Measurements from ENCODE around the gene PDE9A. TPM values are rescaled to one million over a fixed set of nuclear protein-coding genes. Genes with fewer than 3 reads are reported as not detected.

Gene PDE9A
- polyA plus RNA-seq, 2 of the 4 experiments (the other 2 are of a cell fraction): 1.3 to 3.1 TPM

DNA sequence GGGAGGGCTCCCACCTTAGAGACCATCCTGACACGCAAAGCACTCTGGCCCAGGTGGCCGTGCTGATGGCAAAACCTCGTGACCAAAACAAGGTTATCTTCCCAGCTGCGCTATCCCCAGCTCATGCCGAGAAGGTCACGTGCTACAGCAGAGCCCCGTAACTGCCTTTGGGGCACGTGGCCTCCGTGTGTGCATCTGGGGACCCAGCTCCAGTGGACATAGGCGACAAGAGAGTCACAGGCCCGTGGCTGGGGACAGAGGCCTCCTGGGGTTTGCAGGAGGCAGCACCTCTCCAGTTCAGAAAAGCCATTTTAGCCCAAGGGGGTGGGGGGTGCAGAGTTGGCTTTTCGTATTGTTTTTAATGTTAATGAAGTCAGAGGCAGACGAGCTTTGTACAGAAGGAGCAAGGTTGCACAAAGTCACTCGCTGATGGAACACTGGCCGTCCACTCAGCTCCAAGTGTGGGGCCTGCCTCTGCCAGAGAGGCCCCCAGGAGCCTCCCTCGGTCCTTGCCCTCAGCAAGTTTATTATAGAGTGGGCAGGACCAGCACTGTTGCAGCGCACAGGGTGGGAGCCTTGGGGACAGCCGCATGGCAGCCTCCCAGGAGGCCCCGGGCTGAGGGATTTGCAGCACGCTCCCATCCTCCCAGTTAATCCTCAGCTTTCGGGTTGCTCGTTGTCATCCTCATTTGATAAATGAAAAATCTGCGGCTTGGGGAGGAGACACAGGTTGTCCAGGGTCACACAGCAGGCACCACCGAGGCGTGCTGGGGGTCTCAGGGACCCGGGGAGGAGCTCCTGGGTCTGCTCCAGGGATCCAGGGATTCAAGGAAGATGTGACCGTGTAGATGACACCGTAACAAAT is 8.0 kb upstream of the PDE9A start (continued):
- no peak for TF ChIP-seq PHF8 (IDR thresholded peaks at IDR 0.05; ENCODE audit: borderline replicate concordance, low read depth)

DNA sequence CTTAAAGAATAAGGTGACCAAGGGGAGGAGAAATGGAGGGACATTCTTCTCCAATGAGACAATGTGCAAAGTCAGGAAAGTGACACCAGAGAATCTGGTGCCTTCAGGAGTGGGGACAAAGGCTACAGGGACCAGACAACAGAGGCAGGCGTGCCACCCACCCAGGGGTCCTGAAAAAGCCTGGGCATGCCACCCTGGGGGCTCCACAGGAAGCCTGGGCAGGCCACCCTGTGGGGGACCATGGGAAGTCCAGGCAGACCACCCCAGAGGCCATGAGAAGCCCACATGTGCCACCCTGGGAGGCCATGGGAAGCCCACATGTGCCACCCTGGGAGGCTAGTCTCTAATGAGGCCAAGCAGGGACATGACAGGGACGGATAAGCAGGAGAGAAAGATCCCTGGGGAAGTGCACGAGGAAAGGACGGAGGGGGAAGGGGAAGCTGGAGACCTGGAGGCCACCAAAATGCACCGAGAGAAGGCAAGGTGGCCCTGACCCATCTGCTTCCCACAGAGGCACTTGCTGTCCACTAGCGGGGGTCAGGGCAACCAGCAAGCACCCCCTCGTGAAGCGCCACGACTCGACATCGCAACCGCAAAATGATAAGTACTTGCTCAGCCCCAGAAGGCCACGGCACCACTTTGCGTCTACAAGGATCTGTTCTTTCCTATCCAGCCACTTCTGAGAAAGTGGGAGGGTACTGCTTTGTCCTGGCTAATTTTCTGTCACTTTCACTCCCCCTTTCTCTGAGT is 7.2 kb upstream of the PDE9A start:
- TF ChIP-seq SREBF2 (IDR thresholded peaks at IDR 0.05): no peak
- no peak for TF ChIP-seq RCOR1 (IDR thresholded peaks at IDR 0.05; ENCODE audit: low read depth, low read length)
- TF ChIP-seq BHLHE40 (IDR thresholded peaks at IDR 0.05; ENCODE audit: low read depth, low read length): no peak
- no peak for TF ChIP-seq EHF (CRISPR knock-in tag; IDR thresholded peaks at IDR 0.05)
- no peak for TF ChIP-seq HOXB5 (CRISPR knock-in tag; IDR thresholded peaks at IDR 0.05)
- TF ChIP-seq GATA3 (IDR thresholded peaks at IDR 0.05; ENCODE audit: borderline replicate concordance): no peak
- no peak for TF ChIP-seq MAFK (IDR thresholded peaks at IDR 0.05; ENCODE audit: partially characterized antibody)
- TF ChIP-seq RAD21 (conservative IDR thresholded peaks at IDR 0.05 in 1 of 2, IDR thresholded peaks at IDR 0.05 in 1 of 2): no peak
- TF ChIP-seq MYC (IDR thresholded peaks at IDR 0.05; ENCODE audit: borderline replicate concordance, low read length): no peak
- TF ChIP-seq HDAC2 (IDR thresholded peaks at IDR 0.05): no peak
- TF ChIP-seq HOXB13 (CRISPR knock-in tag; IDR thresholded peaks at IDR 0.05; ENCODE audit: low read depth): no peak
- no peak for TF ChIP-seq NFE2L2 (conservative IDR thresholded peaks at IDR 0.05; ENCODE audit: low read length)
- TF ChIP-seq, protein P1, sequence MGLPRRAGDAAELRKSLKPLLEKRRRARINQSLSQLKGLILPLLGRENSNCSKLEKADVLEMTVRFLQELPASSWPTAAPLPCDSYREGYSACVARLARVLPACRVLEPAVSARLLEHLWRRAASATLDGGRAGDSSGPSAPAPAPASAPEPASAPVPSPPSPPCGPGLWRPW (IDR thresholded peaks at IDR 0.05): no peak
- H3K4me3 ChIP-seq: no peak overlapping the region
- CTCF ChIA-PET: interaction anchor here (1.1 kb wide), 1 partner anchor 10 kb away, joined by 3 read pairs; no protein-coding TSS in a partner anchor
- FAIRE-seq: no peak
- POLR2A ChIA-PET: no interaction called here
- DNase-seq (ENCODE audit: low read depth in 1 of 2, low spot score in 1 of 2): no peak
- WGBS (ENCODE audit: missing lambda C conversion rate): 84% methylated on average over 12 of the region's 14 CpGs
- no peak for ATAC-seq
- no peak overlapping the region for H3K27ac ChIP-seq
- H3K4me2 ChIP-seq: no peak overlapping the region
- H3K9me3 ChIP-seq: no peaks in the 10 kb centered on the region
- H3K4me1 ChIP-seq: no peaks in the 10 kb centered on the region

DNA sequence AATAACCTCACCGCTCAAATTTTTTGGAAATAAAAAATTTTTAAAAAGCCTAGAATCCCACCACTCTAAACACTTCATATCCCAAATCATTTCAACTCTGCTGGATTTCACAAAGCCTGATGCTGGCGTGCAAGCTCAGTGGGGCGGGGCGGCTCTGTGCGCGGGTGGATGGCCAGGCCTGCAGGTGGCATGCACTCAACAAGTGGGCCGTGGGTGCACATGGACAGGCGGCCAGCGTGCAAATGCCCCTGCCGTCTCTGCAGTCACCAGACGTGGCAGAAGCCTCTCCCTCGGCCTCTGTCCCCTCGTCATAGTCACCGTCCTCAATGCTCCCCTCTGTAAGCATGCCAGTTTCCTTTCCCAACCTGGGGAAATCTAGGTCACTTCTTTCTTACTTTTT is 6.6 kb upstream of the PDE9A start:
- Histone ChIP-seq H3K9me3 (no peaks in the 10 kb centered on the region), H3K4me3 (no peak overlapping the region), H3K4me2 (no peak overlapping the region), H3K4me1 (no peaks in the 10 kb centered on the region), H3K27ac (no peak overlapping the region)
- ChIA-PET CTCF (no interaction called here), POLR2A (no interaction called here)
- TF ChIP-seq FOSL2 (IDR thresholded peaks at IDR 0.05) (no peak), FOSL2 (CRISPR knock-in tag; IDR thresholded peaks at IDR 0.05) (no peak), MAZ (IDR thresholded peaks at IDR 0.05; ENCODE audit: borderline replicate concordance, low read depth, low read length) (no peak), TFCP2L1 (CRISPR knock-in tag; IDR thresholded peaks at IDR 0.05) (no peak), FOSB (CRISPR knock-in tag; IDR thresholded peaks at IDR 0.05) (no peak), ZNF302 (CRISPR knock-in tag; IDR thresholded peaks at IDR 0.05) (no peak), MYC (IDR thresholded peaks at IDR 0.05; ENCODE audit: borderline replicate concordance, low read length) (no peak), RAD21 (conservative IDR thresholded peaks at IDR 0.05 in 1 of 2, IDR thresholded peaks at IDR 0.05 in 1 of 2) (no peak), POLR2A (IDR thresholded peaks at IDR 0.05; ENCODE audit: low read length) (no peak), BHLHE40 (IDR thresholded peaks at IDR 0.05; ENCODE audit: low read depth, low read length) (no peak), EHMT2 (IDR thresholded peaks at IDR 0.05; ENCODE audit: low read depth) (no peak), TP53 (CRISPR knock-in tag; IDR thresholded peaks at IDR 0.05) (no peak)
- TF ChIP-seq, protein P2, sequence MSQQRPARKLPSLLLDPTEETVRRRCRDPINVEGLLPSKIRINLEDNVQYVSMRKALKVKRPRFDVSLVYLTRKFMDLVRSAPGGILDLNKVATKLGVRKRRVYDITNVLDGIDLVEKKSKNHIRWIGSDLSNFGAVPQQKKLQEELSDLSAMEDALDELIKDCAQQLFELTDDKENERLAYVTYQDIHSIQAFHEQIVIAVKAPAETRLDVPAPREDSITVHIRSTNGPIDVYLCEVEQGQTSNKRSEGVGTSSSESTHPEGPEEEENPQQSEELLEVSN (IDR thresholded peaks at IDR 0.05; ENCODE audit: borderline replicate concordance, low read depth): no peak
- TF ChIP-seq, protein P3, sequence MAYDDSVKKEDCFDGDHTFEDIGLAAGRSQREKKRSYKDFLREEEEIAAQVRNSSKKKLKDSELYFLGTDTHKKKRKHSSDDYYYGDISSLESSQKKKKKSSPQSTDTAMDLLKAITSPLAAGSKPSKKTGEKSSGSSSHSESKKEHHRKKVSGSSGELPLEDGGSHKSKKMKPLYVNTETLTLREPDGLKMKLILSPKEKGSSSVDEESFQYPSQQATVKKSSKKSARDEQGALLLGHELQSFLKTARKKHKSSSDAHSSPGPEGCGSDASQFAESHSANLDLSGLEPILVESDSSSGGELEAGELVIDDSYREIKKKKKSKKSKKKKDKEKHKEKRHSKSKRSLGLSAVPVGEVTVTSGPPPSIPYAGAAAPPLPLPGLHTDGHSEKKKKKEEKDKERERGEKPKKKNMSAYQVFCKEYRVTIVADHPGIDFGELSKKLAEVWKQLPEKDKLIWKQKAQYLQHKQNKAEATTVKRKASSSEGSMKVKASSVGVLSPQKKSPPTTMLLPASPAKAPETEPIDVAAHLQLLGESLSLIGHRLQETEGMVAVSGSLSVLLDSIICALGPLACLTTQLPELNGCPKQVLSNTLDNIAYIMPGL (CRISPR knock-in tag; IDR thresholded peaks at IDR 0.05; ENCODE audit: borderline replicate concordance): no peak
- FAIRE-seq (no peak), DNase-seq (ENCODE audit: low read depth in 1 of 2, low spot score in 1 of 2) (no peak), ATAC-seq (no peak)
- 77% methylated on average over 14 of the region's 14 CpGs for WGBS (ENCODE audit: missing lambda C conversion rate)

Measured in A549 (cell line).